ENCODE data around the gene DHODH.

DHODH gene

GRCh38 chr16:72036098-72036497, 27.6 kb downstream of the DHODH start:
- Histone ChIP-seq H4K20me1 (ENCODE audit: insufficient read depth, low read length, poor library complexity, severe bottlenecking) (no peaks in the 10 kb centered on the region), H3K9ac (ENCODE audit: low read depth, low read length, poor library complexity, severe bottlenecking) (no peak overlapping the region), H3K79me2 (ENCODE audit: insufficient read depth, low read length) (no peaks in the 10 kb centered on the region), H3K4me3 (ENCODE audit: low read length, poor library complexity, severe bottlenecking) (no peak overlapping the region), H3K27me3 (ENCODE audit: insufficient read depth, low read length, poor library complexity, severe bottlenecking) (no peaks in the 10 kb centered on the region), H3K9me2 (replicated peaks; ENCODE audit: low read depth, low read length) (no peaks in the 10 kb centered on the region), H3K9me3 (ENCODE audit: insufficient read depth, low read depth, low read length) (no peaks in the 10 kb centered on the region), H3F3A (ENCODE audit: low read depth) (no peaks in the 10 kb centered on the region), H3K4me2 (ENCODE audit: low read depth, low read length, poor library complexity, severe bottlenecking) (no peak overlapping the region), H2AFZ (ENCODE audit: low read length) (no peak overlapping the region), H3K4me1 (ENCODE audit: insufficient read depth, low read length, poor library complexity, severe bottlenecking) (no peaks in the 10 kb centered on the region), H3K36me3 (ENCODE audit: insufficient read depth, low read length) (no peaks in the 10 kb centered on the region)
- TF ChIP-seq EZH2phosphoT487 (IDR thresholded peaks at IDR 0.05; ENCODE audit: borderline replicate concordance) (no peak), CTCF (conservative IDR thresholded peaks at IDR 0.05; ENCODE audit: low read length) (no peak)

GRCh38 chr16:72042157-72042660, 33.7 kb downstream of the DHODH start:
- H3K4me2 ChIP-seq (ENCODE audit: low read depth, low read length, poor library complexity, severe bottlenecking) = peak overlapping the region; percentile 29
- H3F3A ChIP-seq (ENCODE audit: low read depth) = no peaks in the 10 kb centered on the region

GRCh38 chr16:72043058-72043457, 34.5 kb downstream of the DHODH start:
- Histone ChIP-seq H3K4me1 (ENCODE audit: insufficient read depth, low read length, poor library complexity, severe bottlenecking) (peaks cover 9% of the 10 kb centered on the region), H3K9me2 (replicated peaks; ENCODE audit: low read depth, low read length) (no peaks in the 10 kb centered on the region), H3K4me2 (ENCODE audit: low read depth, low read length, poor library complexity, severe bottlenecking) (no peak overlapping the region), H3K79me2 (ENCODE audit: insufficient read depth, low read length) (no peaks in the 10 kb centered on the region), H3K36me3 (ENCODE audit: insufficient read depth, low read length) (no peaks in the 10 kb centered on the region), H2AFZ (ENCODE audit: low read length) (no peak overlapping the region), H3K9ac (ENCODE audit: low read depth, low read length, poor library complexity, severe bottlenecking) (no peak overlapping the region), H3K9me3 (ENCODE audit: insufficient read depth, low read depth, low read length) (no peaks in the 10 kb centered on the region), H3K27me3 (ENCODE audit: insufficient read depth, low read length, poor library complexity, severe bottlenecking) (no peaks in the 10 kb centered on the region), H4K20me1 (ENCODE audit: insufficient read depth, low read length, poor library complexity, severe bottlenecking) (no peaks in the 10 kb centered on the region), H3K4me3 (ENCODE audit: low read length, poor library complexity, severe bottlenecking) (no peak overlapping the region), H3F3A (ENCODE audit: low read depth) (no peaks in the 10 kb centered on the region)
- TF ChIP-seq EZH2phosphoT487 (IDR thresholded peaks at IDR 0.05; ENCODE audit: borderline replicate concordance) = no peak
- no peak for TF ChIP-seq CTCF (conservative IDR thresholded peaks at IDR 0.05; ENCODE audit: low read length)

More at GRCh38 chr16:72042157-72042660, 33.7 kb downstream of the DHODH start:
- no peaks in the 10 kb centered on the region for H3K79me2 ChIP-seq (ENCODE audit: insufficient read depth, low read length)
- H3K9ac ChIP-seq (ENCODE audit: low read depth, low read length, poor library complexity, severe bottlenecking) = no peak overlapping the region
- peaks cover 9% of the 10 kb centered on the region for H3K4me1 ChIP-seq (ENCODE audit: insufficient read depth, low read length, poor library complexity, severe bottlenecking)
- no peaks in the 10 kb centered on the region for H3K9me2 ChIP-seq (replicated peaks; ENCODE audit: low read depth, low read length)
- H3K27me3 ChIP-seq (ENCODE audit: insufficient read depth, low read length, poor library complexity, severe bottlenecking) = no peaks in the 10 kb centered on the region
- H3K9me3 ChIP-seq (ENCODE audit: insufficient read depth, low read depth, low read length) = no peaks in the 10 kb centered on the region
- no peak overlapping the region for H3K4me3 ChIP-seq (ENCODE audit: low read length, poor library complexity, severe bottlenecking)
- no peaks in the 10 kb centered on the region for H4K20me1 ChIP-seq (ENCODE audit: insufficient read depth, low read length, poor library complexity, severe bottlenecking)
- no peaks in the 10 kb centered on the region for H3K36me3 ChIP-seq (ENCODE audit: insufficient read depth, low read length)
- TF ChIP-seq CTCF (conservative IDR thresholded peaks at IDR 0.05; ENCODE audit: low read length) (no peak), EZH2phosphoT487 (IDR thresholded peaks at IDR 0.05; ENCODE audit: borderline replicate concordance) (no peak)
- no peak overlapping the region for H2AFZ ChIP-seq (ENCODE audit: low read length)

All from Loucy (cell line).